T47D (cell line): ENCODE measurements around the gene FGR.

Experiments
- DNase-seq, 2 experiments: peaks; one replicate each; pipeline versions ENCODE4 v3.0.0 to v3.0.0-alpha.2; 2011 to 2012; ENCODE audit warnings: low read depth in 1 of 2, low spot score in 1 of 2
- JUND ChIP-seq: IDR thresholded peaks from 2 replicates; pipeline ENCODE4 v1.6.1; 2012; ENCODE audit warnings: low read depth
- in situ Hi-C: cut with HindIII; loops from 2 replicates; pipeline ENCODE4 v1.10.0; 2016; ENCODE audit warnings: low sequenced_read_pairs, low pct_unique_long_range_greater_than_20kb

The FGR gene

DNA sequence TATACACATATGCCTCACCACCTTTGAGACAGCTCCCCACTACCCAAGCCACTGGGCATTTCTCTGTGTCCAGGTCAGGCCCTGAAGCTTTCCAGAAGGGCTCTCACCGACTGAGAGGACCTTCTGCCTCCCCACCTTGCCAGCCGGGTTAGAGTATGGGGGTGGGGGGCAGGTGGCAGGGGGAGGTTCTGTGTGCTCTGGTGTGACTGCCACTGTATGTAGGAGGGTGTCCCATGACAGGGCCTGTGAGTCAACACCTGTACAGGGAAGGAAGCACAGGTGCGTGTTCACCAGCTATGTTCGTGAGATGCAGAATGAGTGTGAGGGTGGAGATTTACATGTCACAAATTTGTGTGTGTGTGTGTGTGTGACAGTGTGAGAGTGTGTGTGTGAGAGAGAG, 38.0 kb downstream of the FGR start:
- in situ Hi-C loops, result no loop called here
- TF ChIP-seq JUND, result no peak
- no peak for DNase-seq

DNA sequence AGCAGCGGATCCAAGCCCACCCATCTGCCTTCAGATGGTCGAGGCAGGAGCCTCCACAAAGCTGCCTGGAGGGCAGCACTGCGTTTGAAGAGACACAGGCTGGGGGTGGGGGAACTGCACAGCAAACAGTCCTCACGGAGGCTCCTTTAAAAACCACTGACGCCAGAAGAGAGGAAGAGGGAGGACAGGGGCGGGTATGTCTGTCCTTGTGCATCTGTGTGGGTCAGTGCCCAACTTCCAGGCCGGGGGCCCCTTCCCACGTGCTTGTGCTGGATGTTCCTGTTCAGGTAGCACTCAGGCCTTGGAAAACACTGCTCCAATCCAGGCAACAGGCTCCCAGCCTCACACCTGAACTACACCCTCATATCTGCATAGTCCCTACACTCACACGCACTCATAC, 38.7 kb downstream of the FGR start:
- DNase-seq, result no peak
- in situ Hi-C loops, result no loop called here
- no peak for TF ChIP-seq JUND

DNA sequence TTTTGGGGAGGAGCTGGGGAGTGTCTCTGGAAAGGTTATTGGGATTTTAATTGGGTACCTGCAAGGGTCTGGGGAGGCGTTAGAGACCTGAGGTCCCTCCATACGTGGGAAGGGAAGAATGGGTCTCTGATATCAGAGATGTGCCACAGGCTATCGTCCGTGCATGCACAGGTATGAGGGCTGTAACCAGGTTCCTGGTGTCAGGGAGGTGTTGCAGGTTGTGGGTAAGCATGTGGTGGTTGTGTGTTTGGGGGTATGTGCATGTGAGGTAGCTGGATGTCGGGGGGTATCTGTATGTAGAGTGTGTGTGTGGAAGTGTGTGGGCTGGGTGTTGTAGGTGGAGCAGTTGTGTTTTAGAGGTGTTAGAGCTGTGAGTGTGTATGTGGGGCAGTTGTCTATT, 39.4 kb downstream of the FGR start:
- in situ Hi-C loops, result no loop called here
- TF ChIP-seq JUND, result no peak
- DNase-seq, result no peak

DNA sequence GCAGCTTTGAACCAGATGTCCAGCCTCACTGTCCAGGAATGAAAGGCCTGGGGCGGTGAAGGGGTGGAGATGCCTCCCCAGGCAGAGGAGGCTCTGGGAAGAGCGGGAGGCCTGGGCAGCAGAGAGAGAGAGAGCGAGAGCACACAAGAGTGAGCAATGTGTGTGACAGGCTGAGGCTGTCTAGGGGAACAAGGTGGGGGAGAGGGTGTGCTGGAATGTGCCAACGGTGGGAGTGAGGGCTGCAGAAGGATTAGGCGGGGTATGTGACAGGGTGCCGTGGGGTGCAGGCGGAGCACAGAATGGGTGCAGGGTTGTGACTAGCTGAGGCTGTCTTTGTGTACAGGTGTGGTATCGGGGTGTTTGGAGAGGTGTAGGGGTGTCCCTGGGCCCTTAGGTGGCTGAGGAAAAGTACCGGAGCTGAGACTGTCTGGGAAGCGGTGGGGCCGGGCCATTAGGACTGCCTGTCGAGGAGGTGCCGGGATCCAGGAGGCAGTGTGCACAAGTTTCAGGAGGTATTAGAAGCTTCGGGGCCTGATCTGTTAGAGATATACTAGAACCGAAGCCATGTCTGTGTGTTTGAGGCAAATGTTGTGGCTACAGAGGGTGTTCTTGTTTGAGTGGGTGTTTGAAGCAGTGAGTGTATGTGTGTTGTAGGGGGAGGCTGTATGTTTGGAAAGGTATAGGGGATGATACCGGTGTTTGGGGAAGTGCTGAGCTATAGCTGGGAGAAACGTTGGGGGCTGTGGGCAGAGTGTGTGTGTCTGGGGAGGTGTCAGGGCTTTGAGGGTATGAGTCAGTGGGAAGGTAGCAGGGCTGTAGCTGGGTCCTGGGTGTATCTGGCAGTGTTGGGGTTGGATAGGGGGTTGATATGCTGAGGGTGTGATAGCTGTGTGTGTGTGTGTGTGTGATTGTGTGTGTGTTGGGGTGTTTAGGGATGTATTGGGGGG, 40.1 kb downstream of the FGR start:
- TF ChIP-seq JUND, result no peak
- no peak for DNase-seq
- in situ Hi-C loops, result no loop called here

DNA sequence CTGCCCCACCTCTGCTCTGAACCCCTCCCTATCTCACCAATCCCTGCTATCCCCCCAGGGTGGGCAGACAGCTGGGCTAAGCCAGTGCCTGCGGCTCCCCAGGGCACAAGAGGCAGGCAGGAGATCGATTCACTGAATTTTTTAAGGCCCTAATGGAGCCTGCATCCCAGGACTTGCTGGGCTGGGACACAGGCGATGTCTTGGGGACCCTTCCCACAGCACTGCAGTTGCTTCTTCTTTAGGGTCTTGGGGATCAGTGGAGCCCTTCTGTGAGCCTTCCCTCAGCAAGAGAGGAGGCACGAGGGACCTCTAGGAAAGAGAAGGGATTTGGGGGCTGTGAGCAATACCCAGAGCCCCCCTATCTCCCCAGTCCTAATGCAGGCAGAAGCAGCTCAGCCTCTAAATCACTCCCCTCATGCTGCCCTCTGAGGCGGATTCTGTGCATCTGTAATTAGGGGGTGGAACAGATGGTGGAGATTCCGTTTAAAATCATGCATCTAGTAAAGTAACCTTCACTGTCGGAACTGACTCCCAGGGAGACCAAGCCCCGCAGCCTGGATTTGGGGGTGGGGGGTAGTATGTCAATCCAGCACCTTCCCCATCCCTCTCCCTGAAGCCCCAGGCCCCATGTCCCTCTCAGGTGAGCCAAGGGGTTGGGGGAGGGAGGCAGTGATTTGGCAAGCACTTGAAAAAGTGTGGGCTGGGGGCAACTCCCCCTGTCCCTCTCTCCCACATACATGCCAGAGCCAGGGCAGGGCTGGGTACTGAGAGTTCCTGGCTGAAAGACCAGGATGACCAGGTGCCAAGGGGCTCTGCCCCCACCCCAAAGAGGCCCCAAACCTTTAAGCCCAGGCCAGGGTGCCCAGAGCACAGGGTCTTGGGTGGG, 41.1 kb downstream of the FGR start:
- DNase-seq, result no peak
- in situ Hi-C loops, result no loop called here
- no peak for TF ChIP-seq JUND

DNA sequence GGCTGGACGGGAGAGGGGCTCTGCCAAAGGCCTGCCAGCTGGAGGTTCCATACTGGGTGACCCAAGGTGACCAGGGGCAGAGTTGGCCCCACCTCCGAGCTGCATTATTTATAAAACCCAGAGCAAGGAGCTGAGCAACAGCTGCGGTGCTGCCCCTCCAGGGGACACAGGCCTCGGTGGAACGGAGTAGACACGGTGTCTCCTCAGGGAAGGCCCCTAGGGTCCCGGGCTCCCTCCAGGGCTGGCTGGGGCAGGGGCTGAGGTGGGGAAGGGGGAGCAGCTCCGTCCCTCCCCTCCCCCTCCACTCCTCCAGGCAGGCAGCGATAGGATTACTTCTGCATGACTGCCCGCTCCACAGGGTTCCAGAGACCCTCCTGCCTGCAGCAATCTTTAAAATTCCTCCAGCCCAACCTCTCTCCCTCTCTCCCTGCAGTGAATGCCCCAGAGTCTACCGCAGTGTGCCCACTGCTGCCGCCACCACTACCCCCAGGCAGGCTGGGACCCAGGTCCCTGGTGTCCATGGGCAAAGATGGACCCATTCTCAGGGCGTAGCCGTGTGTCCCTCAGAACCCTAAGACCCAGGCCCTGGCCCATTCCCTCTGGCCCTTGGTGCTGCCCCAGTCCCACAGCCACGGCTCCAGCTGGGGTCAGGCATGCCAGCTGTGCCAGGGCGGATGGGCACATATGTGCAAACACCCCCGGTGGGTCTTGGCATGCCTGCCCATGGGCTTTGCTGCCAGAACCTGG, 41.9 kb downstream of the FGR start:
- in situ Hi-C loops, result no loop called here
- no peak for TF ChIP-seq JUND
- DNase-seq, result no peak

DNA sequence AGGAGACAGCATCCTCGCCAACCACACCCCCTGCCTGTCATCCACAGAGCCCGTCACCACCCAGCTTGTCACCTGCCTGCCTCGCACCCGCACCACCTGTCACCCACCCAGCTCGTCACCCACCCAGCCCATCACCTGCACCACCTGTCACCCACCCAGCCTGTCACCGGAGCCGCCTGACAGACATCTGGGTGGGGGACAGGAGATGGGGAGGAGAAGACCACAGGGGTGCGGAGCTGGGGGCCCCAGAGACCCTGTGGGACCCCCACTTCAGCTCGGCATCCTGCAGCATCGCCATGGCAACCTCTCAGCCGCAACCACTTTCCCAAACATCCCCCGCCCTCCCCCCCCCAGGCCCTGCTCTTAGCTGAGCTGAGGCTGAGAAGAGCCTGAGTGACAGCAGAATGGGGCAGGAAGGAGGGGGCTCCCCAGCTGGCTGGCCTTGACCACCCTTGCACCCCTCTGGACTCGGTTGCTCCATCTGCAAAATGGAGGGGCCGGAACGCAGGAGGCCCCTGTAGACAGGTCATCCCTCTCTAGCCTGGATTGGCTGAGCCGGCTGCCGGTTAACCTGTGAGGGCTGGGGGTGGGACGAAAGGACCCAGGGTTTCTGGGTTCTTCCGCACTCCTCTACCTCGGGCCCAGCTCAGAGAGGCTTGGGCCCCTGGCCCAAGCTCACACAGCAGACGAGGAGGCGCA, 42.6 kb downstream of the FGR start:
- no peak for TF ChIP-seq JUND
- in situ Hi-C loops, result no loop called here
- DNase-seq, result no peak

DNA sequence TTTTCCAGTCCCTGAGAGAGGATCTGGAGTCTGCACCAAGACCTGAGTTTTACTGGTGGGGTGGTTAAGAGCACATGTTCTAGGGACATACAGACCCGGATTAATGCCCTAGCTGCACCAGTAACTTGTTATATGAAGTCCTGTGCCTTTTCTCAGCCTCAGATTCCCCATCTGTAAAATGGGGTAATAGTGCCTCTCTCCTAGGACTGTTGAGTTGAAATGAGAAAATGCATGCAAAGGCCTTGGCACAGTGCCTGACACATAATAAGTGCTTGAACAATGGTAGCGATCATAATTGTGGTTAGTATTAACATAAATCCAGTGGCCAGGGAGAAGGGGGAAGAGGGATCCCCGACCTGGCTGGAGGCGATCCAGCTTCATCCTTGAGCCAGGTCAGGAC, 43.4 kb downstream of the FGR start:
- in situ Hi-C loops, result no loop called here
- DNase-seq, result no peak
- TF ChIP-seq JUND, result no peak

DNA sequence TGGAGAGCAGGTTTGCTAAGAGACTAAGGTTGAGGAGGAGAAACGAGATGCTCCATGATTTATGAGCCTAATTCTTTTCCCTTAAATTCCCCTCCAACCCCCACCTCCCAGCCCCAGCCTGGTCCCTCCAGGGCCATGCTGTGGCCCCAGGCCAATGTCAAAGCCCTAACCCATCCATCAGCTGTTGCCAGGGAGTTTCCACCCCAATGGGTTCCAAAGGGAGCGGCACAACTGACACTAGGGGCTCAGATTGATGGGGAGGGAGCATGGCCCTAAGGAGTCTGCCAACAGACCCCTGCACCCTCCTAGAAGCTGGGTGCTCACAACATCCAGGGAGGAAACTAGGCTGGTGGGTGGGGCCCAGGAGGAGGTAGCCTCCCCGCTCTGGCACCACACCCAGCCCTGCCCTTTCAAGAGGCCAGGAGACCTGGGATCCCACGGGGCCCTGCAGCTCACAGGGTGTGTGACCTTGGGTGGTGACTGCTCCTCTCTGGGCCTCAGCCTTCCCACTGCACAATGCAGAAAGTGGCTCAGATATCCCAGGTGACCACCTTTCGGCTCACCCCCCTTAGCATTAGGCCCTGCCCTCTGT, 44.0 kb downstream of the FGR start:
- no peak for TF ChIP-seq JUND
- in situ Hi-C loops, result no loop called here
- DNase-seq, result no peak

DNA sequence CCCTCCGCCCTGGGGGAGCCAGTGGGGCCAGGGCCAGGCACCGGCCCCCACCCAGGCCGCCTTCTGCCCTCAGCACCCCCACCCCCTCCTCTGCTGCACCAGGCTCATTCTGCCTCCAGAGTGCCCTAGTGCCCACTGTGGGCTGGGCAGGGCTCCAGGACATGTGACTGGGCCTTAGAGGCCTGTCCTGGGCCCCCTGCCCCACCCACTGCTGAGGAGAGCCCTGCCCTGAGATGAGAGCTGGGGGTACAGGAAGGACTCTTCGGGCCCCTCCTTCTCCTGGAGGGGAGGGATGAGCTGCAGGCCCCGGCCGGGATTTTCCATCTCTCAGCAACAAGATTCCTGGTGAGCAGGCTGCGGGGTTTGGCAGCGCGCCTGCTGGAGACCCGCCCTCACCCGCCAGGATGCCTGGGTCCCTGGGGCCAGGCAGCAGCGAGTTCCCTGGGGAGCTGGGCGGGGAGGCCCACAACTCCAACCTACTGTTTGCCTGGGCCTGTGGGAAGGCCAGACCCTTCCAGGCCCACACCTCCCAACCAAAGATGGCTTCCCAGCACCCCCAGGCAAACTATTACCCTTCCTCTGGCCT, 45.1 kb downstream of the FGR start:
- no peak for DNase-seq
- in situ Hi-C loops, result no loop called here
- TF ChIP-seq JUND, result no peak

DNA sequence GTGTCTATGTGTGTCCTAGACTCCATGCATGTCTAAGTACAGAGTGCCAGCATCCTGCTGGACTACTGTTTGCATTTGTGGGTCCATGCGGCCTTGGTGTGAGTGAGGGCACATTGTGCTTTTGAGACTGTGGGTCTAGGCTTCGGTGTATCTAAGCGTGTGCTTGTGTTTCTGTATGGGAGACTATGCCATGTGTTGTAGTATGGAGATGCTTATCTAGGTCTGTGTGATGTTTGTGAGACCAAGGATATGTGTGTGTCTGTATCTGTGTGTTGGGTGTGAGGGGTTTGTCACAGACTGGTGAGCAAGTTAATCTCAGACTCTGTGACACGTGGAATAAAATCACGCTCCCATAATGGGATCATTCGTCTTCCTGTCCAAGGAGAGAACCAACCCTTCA, 45.5 kb downstream of the FGR start:
- TF ChIP-seq JUND, result no peak
- DNase-seq, result no peak
- in situ Hi-C loops, result no loop called here
